Measurements from ENCODE around the gene DCAKD.

The DCAKD gene

GRCh38 chr17:45070809-45071208 is 19.4 kb upstream of the DCAKD start:
- no peak for TF ChIP-seq CTCF (IDR thresholded peaks at IDR 0.05; ENCODE audit: control extremely low read depth, extremely low read depth, low read depth, missing control alignments)
- ChIA-PET CTCF (interaction anchor here (1.3 to 3.9 kb wide), 5 partner anchors 7 to 64 kb away, joined by 3 to 15 read pairs (median 7); partner anchors contain the start of gene ACBD4), POLR2A (no interaction called here)
- no peak for DNase-seq (ENCODE audit: extremely low spot score)

GRCh38 chr17:45070001-45070400 is 18.6 kb upstream of the DCAKD start:
- no peak for TF ChIP-seq CTCF (IDR thresholded peaks at IDR 0.05; ENCODE audit: control extremely low read depth, extremely low read depth, low read depth, missing control alignments)
- DNase-seq (ENCODE audit: extremely low spot score): no peak
- ChIA-PET CTCF (interaction anchor here (1.5 kb wide), 2 partner anchors 30 to 65 kb away, joined by 4 to 5 read pairs; partner anchors contain the start of gene ACBD4), POLR2A (interaction anchor here (0.6 kb wide), 1 partner anchor 78 kb away, joined by 8 read pairs; the partner anchor contains the start of gene HEXIM1)

GRCh38 chr17:45067637-45068036 is 16.2 kb upstream of the DCAKD start:
- ChIA-PET CTCF (interaction anchor here (1.3 to 3.3 kb wide), 4 partner anchors 8 to 31 kb away, joined by 3 to 12 read pairs (median 4); no protein-coding TSS in a partner anchor), POLR2A (interaction anchor here (1.0 kb wide), 1 partner anchor 81 kb away, joined by 6 read pairs; the partner anchor contains the start of gene HEXIM1)
- no peak for DNase-seq (ENCODE audit: extremely low spot score)
- TF ChIP-seq CTCF (IDR thresholded peaks at IDR 0.05; ENCODE audit: control extremely low read depth, extremely low read depth, low read depth, missing control alignments): no peak

- TF ChIP-seq CTCF (IDR thresholded peaks at IDR 0.05; ENCODE audit: control extremely low read depth, extremely low read depth, low read depth, missing control alignments): no peak
- ChIA-PET CTCF (interaction anchor here (1.1 to 4.6 kb wide), 7 partner anchors 8 to 88 kb away, joined by 3 to 23 read pairs (median 5); partner anchors contain the start of gene ACBD4), POLR2A (interaction anchor here (0.6 to 3.1 kb wide), 3 partner anchors 18 to 919 kb away, joined by 3 to 22 read pairs (median 4); partner anchors contain the start of gene HEXIM1)
- DNase-seq (ENCODE audit: extremely low spot score): no peak
Measured at GRCh38 chr17:45063198-45063597, 11.8 kb upstream of the DCAKD start.

- no peak for DNase-seq (ENCODE audit: extremely low spot score)
- ChIA-PET POLR2A (interaction anchor here (0.6 to 3.1 kb wide), 5 partner anchors 10 to 93 kb away, joined by 3 to 22 read pairs (median 3); partner anchors contain the start of genes DCAKD and HEXIM1), CTCF (interaction anchor here (1.0 to 4.6 kb wide), 8 partner anchors 12 to 142 kb away, joined by 3 to 23 read pairs (median 4); partner anchors contain the start of gene ACBD4)
- TF ChIP-seq CTCF (IDR thresholded peaks at IDR 0.05; ENCODE audit: control extremely low read depth, extremely low read depth, low read depth, missing control alignments): no peak
Measured at GRCh38 chr17:45061606-45062205, 10.3 kb upstream of the DCAKD start.

GRCh38 chr17:45060797-45061605 is 9.6 kb upstream of the DCAKD start, which contains the start of gene NMT1:
Gene NMT1, plus strand, starts transcription at chr17:45061317. Its CDS starts 13 bp downstream, at chr17:45061330.
- DNase-seq (ENCODE audit: extremely low spot score): peak; percentile 92
- CTCF ChIA-PET: interaction anchor here (1.0 to 4.6 kb wide), 5 partner anchors 12 to 141 kb away, joined by 3 to 23 read pairs (median 4); partner anchors contain the start of gene ACBD4
- POLR2A ChIA-PET: interaction anchor here (0.5 to 3.1 kb wide), 5 partner anchors 12 to 94 kb away, joined by 3 to 22 read pairs (median 4); partner anchors contain the start of gene HEXIM1
- no peak for TF ChIP-seq CTCF (IDR thresholded peaks at IDR 0.05; ENCODE audit: control extremely low read depth, extremely low read depth, low read depth, missing control alignments)

Data from GM10248 (cell line).